Measurements from ENCODE around the gene ELK4. TPM values are rescaled to one million over a fixed set of nuclear protein-coding genes. Genes with fewer than 3 reads are reported as not detected.
"Not testable (repeated sequence)": the region's sequence is repeated elsewhere in the genome, so short reads cannot be mapped to it uniquely, and the experiment has no call there.

ELK4 gene
- total RNA-seq, 2 experiments from 2014 or later: 60.7 to 65.8 TPM

DNA sequence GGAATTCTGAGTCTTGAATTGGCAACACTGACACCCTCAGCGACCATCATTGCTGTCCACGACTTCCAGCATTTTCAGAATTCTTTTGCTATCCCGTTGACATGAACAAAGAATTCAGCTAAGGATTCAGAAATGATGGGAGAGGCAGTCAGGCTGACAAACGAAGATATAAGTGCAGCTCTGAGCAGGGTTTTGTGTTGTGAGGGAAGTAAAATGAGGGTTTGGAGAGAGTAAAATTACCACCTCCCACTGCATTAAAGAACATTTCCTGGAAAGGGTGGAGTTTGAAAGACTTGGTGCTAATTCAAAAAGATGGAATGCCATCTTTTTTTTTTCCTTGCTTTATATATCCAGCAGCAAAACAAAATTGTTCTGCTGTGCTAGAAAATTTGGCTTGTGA, 4.9 kb upstream of the ELK4 start:
- no peaks in the 10 kb centered on the region for H3K9me3 Mint-ChIP-seq
- POLR2A ChIA-PET: no interaction called here
- H3K36me3 Mint-ChIP-seq: no peaks in the 10 kb centered on the region
- H3K27me3 Mint-ChIP-seq: peaks cover 10% of the 10 kb centered on the region
- peaks cover 4% of the 10 kb centered on the region for H3K4me1 Mint-ChIP-seq (ENCODE audit: low read depth)
- DNase-seq: no peak
- CTCF ChIA-PET: interaction anchor here (0.7 to 10.7 kb wide), 7 partner anchors 9 to 112 kb away, joined by 3 to 316 read pairs (median 4); no protein-coding TSS in a partner anchor
- no peak overlapping the region for H3K4me3 Mint-ChIP-seq
- H3K27ac Mint-ChIP-seq: no peak overlapping the region
- intact Hi-C loops (cut with micrococcal nuclease): no loop called here

DNA sequence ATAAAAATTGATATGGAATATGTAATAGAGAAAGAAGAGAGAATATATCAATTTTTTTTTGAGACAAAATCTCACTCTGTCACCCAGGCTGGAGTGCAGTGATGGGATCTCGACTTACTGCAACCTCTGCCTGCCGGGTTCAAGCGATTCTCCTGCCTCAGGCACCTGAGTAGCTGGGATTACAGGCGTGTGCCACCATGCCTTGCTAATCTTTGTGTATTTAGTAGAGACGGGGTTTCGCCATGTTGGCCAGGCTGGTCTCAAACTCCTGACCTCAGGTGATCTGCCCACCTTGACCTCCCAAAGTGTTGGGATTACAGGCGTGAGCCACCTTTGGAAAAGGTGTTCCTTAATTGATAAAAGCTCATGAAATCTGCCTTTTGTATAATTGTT, 4.3 kb upstream of the ELK4 start:
- H3K27ac Mint-ChIP-seq: not testable (repeated sequence)

DNA sequence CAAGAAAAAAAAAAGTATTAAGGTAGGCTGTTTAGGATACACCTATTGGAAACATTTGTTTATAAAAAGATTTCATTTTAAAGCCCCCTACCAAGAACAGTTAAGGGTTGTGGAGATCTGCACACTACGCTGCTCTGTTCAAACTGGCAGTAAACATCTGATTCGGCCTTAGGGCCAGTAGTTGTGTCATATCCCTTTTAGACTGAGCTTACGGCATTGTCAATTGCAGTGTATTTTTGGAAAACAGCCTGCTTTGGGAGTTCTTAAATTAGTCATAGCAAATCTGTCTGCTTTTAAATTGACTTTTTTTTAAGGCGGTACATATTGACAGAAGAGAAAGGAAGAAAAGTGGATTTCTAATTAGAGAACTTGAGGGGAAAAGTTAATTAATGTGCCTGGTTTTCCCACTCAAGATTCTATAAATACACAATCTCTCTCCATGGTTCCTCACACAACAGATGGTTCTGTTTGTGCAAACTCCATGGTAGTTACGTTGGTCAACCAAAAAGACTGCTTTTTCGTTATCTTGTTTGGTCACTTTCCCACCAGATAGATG, 1.7 kb upstream of the ELK4 start:
- intact Hi-C loops (cut with micrococcal nuclease): loop anchor here (5.0 kb wide), 3 partner anchors 346 to 511 kb away; partner anchors contain the start of genes DSTYK and RBBP5
- ChIA-PET POLR2A (interaction anchor here (1.4 to 5.1 kb wide), 2 partner anchors 10 to 40 kb away, joined by 5 to 78 read pairs; no protein-coding TSS in a partner anchor), CTCF (interaction anchor here (1.2 to 10.7 kb wide), 7 partner anchors 11 to 138 kb away, joined by 3 to 316 read pairs (median 19); no protein-coding TSS in a partner anchor)
- H3K36me3 Mint-ChIP-seq: peaks cover 4% of the 10 kb centered on the region
- no peak for DNase-seq
- no peaks in the 10 kb centered on the region for H3K27me3 Mint-ChIP-seq
- no peak overlapping the region for H3K4me3 Mint-ChIP-seq
- peaks cover 20% of the 10 kb centered on the region for H3K4me1 Mint-ChIP-seq (ENCODE audit: low read depth)
- H3K9me3 Mint-ChIP-seq: no peaks in the 10 kb centered on the region
- H3K27ac Mint-ChIP-seq: no peak overlapping the region

More for the DNA sequence above, 4.3 kb upstream of the ELK4 start:
- CTCF ChIA-PET: interaction anchor here (0.7 to 10.7 kb wide), 7 partner anchors 10 to 151 kb away, joined by 3 to 316 read pairs (median 6); no protein-coding TSS in a partner anchor
- DNase-seq; H3K4me1 Mint-ChIP-seq (ENCODE audit: low read depth); POLR2A ChIA-PET; H3K36me3 Mint-ChIP-seq; H3K4me3 Mint-ChIP-seq; H3K9me3 Mint-ChIP-seq; intact Hi-C loops (cut with micrococcal nuclease); H3K27me3 Mint-ChIP-seq: not testable (repeated sequence)

DNA sequence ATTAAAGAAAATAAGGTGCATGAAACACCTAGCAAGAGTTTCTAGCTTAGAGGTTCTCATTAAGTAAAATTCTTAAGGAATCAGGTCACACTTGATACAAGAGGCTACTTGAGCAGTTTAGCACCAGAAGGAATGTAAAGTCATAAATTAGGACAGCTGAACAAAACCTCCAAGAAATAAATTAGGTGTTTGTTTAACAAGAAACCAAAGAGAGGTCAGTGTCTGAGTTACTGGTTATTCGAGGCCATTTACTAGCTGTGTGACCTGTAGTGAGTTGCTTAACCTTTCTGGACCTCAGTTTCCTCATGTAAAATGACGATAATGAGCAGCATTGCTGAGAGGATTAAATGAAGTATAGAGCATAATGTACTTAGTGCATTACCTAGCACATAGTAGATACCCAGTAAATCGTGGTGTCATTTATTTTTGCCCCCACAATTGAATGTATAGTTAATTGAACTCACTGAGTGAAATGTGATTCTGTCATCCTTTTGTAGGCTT, 908 bp upstream of the ELK4 start:
- no peaks in the 10 kb centered on the region for H3K27me3 Mint-ChIP-seq
- no peak for DNase-seq
- H3K27ac Mint-ChIP-seq: peak overlapping the region; percentile 81

DNA sequence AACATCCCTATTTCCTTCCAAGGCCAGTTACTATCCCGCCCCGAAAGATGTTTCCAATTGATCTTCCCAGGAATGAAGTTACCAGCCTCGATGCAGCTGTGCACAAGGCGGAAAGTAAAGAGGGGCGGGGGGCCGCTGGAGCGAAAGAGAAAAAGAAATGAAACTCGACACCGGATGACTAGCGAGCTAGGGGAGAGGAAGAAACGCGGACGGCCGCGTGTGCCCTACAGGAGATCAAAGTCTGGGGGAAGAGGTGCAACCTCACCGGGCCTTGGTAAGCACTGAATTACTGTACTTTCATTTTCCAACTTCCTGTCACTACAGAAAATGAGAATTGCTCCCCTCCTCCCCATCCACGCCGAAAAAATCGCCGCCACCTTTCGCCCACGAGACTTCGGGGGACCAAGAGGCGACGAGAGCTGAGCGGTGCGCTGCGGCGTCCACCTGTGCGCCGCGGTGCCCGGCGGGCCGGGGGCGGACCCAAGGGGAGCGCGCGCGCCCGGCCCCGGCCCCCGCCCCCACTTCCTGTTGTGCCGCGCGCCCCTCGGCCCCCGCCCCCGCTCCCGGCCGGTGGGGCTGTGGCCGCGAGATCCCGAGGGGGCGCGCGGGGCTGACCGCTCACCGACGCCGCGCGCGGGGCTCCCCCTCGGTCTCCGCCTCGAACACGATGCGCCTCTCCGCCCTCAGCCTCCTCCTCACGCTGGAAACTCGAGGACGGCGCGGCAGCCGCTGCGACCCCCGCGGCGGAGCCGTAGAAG, 622 bp downstream of the ELK4 start:
- ChIA-PET POLR2A (interaction anchor here (0.8 to 5.1 kb wide), 7 partner anchors 11 to 141 kb away, joined by 3 to 78 read pairs (median 5); partner anchors contain the start of gene NUCKS1), CTCF (interaction anchor here (0.6 to 10.7 kb wide), 13 partner anchors 18 to 238 kb away, joined by 3 to 316 read pairs (median 7); no protein-coding TSS in a partner anchor)
- intact Hi-C loops (cut with micrococcal nuclease): loop anchor here (1.0 to 5.0 kb wide), 7 partner anchors 20 to 509 kb away; partner anchors contain the start of genes DSTYK, NUCKS1 and RBBP5
- Mint-ChIP-seq H3K9me3 (no peaks in the 10 kb centered on the region), H3K27me3 (no peaks in the 10 kb centered on the region), H3K36me3 (peaks cover 13% of the 10 kb centered on the region), H3K4me3 (peak overlapping the region; percentile 85), H3K4me1 (ENCODE audit: low read depth) (peaks cover 41% of the 10 kb centered on the region), H3K27ac (peak overlapping the region; percentile 90)
- DNase-seq: peak; percentile 93

More for the DNA sequence above, 908 bp upstream of the ELK4 start:
- Mint-ChIP-seq H3K4me1 (ENCODE audit: low read depth) (peaks cover 28% of the 10 kb centered on the region), H3K36me3 (peaks cover 4% of the 10 kb centered on the region), H3K9me3 (no peaks in the 10 kb centered on the region), H3K4me3 (peak overlapping the region; percentile 77)
- POLR2A ChIA-PET: interaction anchor here (0.7 to 5.1 kb wide), 10 partner anchors 9 to 308 kb away, joined by 3 to 78 read pairs (median 6); partner anchors contain the start of genes NUCKS1 and SLC45A3
- intact Hi-C loops (cut with micrococcal nuclease): loop anchor here (1.0 to 5.0 kb wide), 4 partner anchors 40 to 510 kb away; partner anchors contain the start of genes DSTYK and RBBP5
- CTCF ChIA-PET: interaction anchor here (0.7 to 10.7 kb wide), 24 partner anchors 8 to 474 kb away, joined by 3 to 316 read pairs (median 4); partner anchors contain the start of gene SLC45A3

DNA sequence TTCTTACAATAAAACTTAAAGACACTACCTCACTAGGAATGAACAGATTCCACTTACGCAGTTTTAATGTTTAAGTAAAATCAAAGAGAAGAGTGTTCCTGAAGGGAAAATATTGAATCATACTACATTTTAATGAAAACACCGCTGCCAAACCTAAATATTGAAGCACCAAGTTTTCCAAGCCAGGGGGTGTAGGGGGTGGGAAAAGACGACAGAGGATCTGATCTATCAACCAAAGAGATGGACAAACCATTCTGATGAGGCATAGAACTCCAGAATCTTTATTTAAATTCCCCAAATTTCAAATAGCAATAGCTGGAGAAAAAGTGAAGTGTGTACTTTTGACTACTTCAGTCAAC, 1.2 kb downstream of the ELK4 start:
- Mint-ChIP-seq H3K36me3 (peaks cover 18% of the 10 kb centered on the region), H3K27ac (peak overlapping the region; percentile 90), H3K27me3 (no peaks in the 10 kb centered on the region), H3K9me3 (no peaks in the 10 kb centered on the region), H3K4me1 (ENCODE audit: low read depth) (peaks cover 46% of the 10 kb centered on the region), H3K4me3 (peak overlapping the region; percentile 85)
- ChIA-PET CTCF (interaction anchor here (0.9 to 10.7 kb wide), 5 partner anchors 27 to 102 kb away, joined by 3 to 316 read pairs (median 7); no protein-coding TSS in a partner anchor), POLR2A (interaction anchor here (0.8 to 5.1 kb wide), 6 partner anchors 19 to 142 kb away, joined by 3 to 78 read pairs (median 4); partner anchors contain the start of gene NUCKS1)
- DNase-seq: no peak
- intact Hi-C loops (cut with micrococcal nuclease): loop anchor here (1.0 to 5.0 kb wide), 7 partner anchors 20 to 508 kb away; partner anchors contain the start of genes DSTYK, NUCKS1 and RBBP5

DNA sequence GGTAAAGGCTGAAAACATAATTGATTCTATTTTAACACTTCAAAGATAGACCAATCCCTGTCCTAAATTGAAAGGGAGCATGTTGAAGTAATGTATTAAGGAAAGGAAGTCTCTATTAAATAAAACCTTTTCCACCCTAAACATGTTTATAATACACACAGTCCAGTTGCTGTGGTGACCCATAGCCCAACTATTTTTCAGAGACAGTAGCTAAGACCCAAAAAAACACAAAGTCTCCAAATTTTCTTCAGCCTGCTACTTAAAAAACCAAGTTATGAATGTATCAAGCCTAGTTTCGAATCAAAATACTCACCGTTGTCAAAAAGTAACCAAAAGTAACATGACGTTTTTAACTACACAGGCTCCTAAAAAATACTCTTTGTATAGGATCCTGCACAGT, 1.6 kb downstream of the ELK4 start:
- DNase-seq: no peak
- no peaks in the 10 kb centered on the region for H3K9me3 Mint-ChIP-seq
- H3K36me3 Mint-ChIP-seq: peaks cover 18% of the 10 kb centered on the region
- ChIA-PET CTCF (interaction anchor here (1.6 to 10.7 kb wide), 4 partner anchors 28 to 101 kb away, joined by 7 to 316 read pairs (median 12); no protein-coding TSS in a partner anchor), POLR2A (interaction anchor here (1.0 to 5.1 kb wide), 4 partner anchors 37 to 142 kb away, joined by 3 to 78 read pairs (median 10); partner anchors contain the start of gene NUCKS1)
- H3K4me1 Mint-ChIP-seq (ENCODE audit: low read depth): peaks cover 47% of the 10 kb centered on the region
- peak overlapping the region; percentile 85 for H3K4me3 Mint-ChIP-seq
- H3K27me3 Mint-ChIP-seq: no peaks in the 10 kb centered on the region
- intact Hi-C loops (cut with micrococcal nuclease): loop anchor here (2.0 to 5.0 kb wide), 5 partner anchors 19 to 508 kb away; partner anchors contain the start of genes DSTYK and RBBP5
- H3K27ac Mint-ChIP-seq: peak overlapping the region; percentile 90

DNA sequence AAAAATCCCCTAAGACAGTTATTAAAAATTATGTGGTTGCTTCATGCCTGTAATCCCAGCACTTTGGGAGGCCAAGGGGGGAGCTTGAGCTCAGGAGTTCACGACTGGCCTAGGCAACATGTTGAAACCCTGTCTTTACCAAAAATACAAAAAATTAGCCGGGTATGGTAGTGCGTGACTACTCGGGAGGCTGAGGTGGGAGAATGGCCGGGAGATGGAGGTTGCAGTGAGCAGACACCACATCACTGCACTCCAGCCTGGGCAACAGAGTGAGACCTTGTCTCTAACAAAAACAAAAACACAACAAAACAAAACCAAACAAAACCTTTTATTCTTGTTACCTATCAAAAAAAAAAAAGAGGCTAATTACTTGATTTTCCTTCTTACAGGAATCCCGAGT, 2.1 kb downstream of the ELK4 start:
- peak; percentile 24 for DNase-seq
- intact Hi-C loops (cut with micrococcal nuclease): loop anchor here (2.0 to 5.0 kb wide), 5 partner anchors 19 to 507 kb away; partner anchors contain the start of genes DSTYK and RBBP5
- Mint-ChIP-seq H3K9me3 (no peaks in the 10 kb centered on the region), H3K4me1 (ENCODE audit: low read depth) (peaks cover 51% of the 10 kb centered on the region), H3K4me3 (peak overlapping the region; percentile 85), H3K27me3 (no peaks in the 10 kb centered on the region), H3K36me3 (peaks cover 20% of the 10 kb centered on the region), H3K27ac (peak overlapping the region; percentile 90)
- ChIA-PET POLR2A (interaction anchor here (1.3 to 5.1 kb wide), 3 partner anchors 36 to 143 kb away, joined by 3 to 78 read pairs (median 16); partner anchors contain the start of gene NUCKS1), CTCF (interaction anchor here (0.6 to 10.7 kb wide), 6 partner anchors 21 to 1136 kb away, joined by 4 to 316 read pairs (median 7); no protein-coding TSS in a partner anchor)

DNA sequence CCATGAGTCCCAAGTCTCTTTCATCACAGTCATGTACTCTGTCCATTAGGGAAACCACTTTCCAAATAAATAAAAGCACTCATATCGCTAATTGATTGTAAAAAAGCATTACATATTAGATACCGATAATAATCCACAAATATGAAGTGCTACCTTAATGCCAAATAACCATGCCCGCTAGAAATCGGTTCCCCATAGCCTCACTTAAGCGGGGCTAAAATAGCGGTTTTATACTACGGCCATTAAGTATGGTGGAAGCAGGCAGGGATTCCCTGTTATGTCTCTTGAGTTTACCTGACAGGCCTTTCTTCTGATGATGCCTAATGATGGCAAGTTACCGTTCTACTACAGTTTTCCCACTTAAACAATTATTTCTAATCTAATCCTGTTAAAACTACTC, 3.9 kb downstream of the ELK4 start:
- Mint-ChIP-seq H3K9me3 (no peaks in the 10 kb centered on the region), H3K36me3 (peaks cover 31% of the 10 kb centered on the region), H3K4me3 (no peak overlapping the region), H3K4me1 (ENCODE audit: low read depth) (peaks cover 56% of the 10 kb centered on the region), H3K27ac (peak overlapping the region; percentile 72), H3K27me3 (no peaks in the 10 kb centered on the region)
- DNase-seq: no peak
- ChIA-PET CTCF (interaction anchor here (3.2 to 10.7 kb wide), 2 partner anchors 30 to 36 kb away, joined by 17 to 316 read pairs; no protein-coding TSS in a partner anchor), POLR2A (no interaction called here)
- intact Hi-C loops (cut with micrococcal nuclease): no loop called here

DNA sequence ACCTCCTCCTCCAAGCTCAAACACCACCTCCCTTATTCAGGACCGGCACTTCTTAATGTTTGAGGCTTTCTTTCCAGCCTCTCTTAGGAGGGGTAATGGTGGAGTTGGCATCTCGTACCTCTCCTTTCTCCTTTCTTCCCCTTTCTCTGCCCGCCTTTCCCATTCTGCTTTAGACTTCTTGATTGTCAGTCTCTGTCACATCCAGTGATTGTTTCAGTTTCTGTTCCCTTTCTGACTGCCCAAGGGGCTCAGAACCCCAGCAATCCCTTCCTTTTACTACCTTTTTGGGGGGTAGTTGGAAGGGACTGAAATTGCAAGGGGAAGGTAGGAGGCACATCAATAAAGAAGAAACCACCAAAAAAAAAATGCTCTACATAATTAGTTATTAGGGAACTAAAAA, 5.6 kb downstream of the ELK4 start:
- Mint-ChIP-seq H3K36me3 (peaks cover 32% of the 10 kb centered on the region), H3K27ac (peak overlapping the region; percentile 66), H3K9me3 (no peaks in the 10 kb centered on the region), H3K27me3 (no peaks in the 10 kb centered on the region), H3K4me3 (no peak overlapping the region), H3K4me1 (ENCODE audit: low read depth) (peaks cover 52% of the 10 kb centered on the region)
- intact Hi-C loops (cut with micrococcal nuclease): no loop called here
- no peak for DNase-seq
- ChIA-PET POLR2A (no interaction called here), CTCF (interaction anchor here (0.6 to 1.4 kb wide), 3 partner anchors 18 to 35 kb away, joined by 3 to 4 read pairs (median 3); no protein-coding TSS in a partner anchor)

DNA sequence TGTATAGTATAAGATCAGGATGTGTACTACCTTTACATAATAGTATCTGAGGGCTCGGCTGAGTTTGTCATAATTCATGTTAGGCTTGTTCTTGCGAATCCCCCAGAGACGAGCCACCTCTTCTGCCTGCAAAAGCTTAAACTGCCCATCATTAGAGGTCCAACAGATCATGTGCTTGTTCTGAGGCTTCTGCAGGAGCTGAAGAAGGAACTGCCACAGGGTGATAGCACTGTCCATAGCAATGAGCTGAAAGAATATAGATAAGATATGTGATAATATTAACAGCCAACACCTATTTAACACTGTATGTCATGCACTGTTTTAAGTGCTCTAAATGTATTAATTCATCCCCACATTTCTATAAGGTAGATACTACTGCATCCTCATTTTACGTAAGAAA, 8.2 kb downstream of the ELK4 start:
- Mint-ChIP-seq H3K27me3 (no peaks in the 10 kb centered on the region), H3K4me3 (no peak overlapping the region), H3K27ac (no peak overlapping the region), H3K36me3 (peaks cover 46% of the 10 kb centered on the region), H3K4me1 (ENCODE audit: low read depth) (peaks cover 43% of the 10 kb centered on the region), H3K9me3 (no peaks in the 10 kb centered on the region)
- CTCF ChIA-PET: interaction anchor here (0.6 to 1.3 kb wide), 4 partner anchors 23 to 100 kb away, joined by 3 to 4 read pairs (median 3); no protein-coding TSS in a partner anchor
- intact Hi-C loops (cut with micrococcal nuclease): no loop called here
- no peak for DNase-seq
- POLR2A ChIA-PET: interaction anchor here (1.1 kb wide), 1 partner anchor 9 kb away, joined by 5 read pairs; no protein-coding TSS in a partner anchor

All from activated CD4-positive, alpha-beta memory T cell treated with anti-CD3 and anti-CD28 coated beads for 36 hours (primary cell).